GM10248 (cell line): ENCODE measurements around the gene PEX10.

Source experiments
- CTCF ChIA-PET: fragments of 300-600 bp; sonication (Branson Sonifier 250); formaldehyde crosslinking; extraction: SDS; loops from one replicate; lab custom pipeline; 2021; ENCODE audit warnings: antibody characterized with exemption; lab: Yijun Ruan, JAX
- POLR2A ChIA-PET: fragments of 350-650 bp; sonication (Branson Sonifier 250); formaldehyde crosslinking; extraction: SDS; loops from one replicate; lab custom pipeline; 2020; ENCODE audit warnings: antibody characterized with exemption; lab: Yijun Ruan, JAX
- DNase-seq: peaks from one replicate; pipeline ENCODE4 v3.0.0; 2012; ENCODE audit errors: extremely low spot score
- TF ChIP-seq, protein P1 (sequence below): IDR thresholded peaks from 2 replicates; pipeline ENCODE4 v1.5.1; 2012; ENCODE audit warnings: mild to moderate bottlenecking, low read depth; ENCODE audit errors: extremely low read depth, missing control alignments, control extremely low read depth

PEX10 gene

DNA sequence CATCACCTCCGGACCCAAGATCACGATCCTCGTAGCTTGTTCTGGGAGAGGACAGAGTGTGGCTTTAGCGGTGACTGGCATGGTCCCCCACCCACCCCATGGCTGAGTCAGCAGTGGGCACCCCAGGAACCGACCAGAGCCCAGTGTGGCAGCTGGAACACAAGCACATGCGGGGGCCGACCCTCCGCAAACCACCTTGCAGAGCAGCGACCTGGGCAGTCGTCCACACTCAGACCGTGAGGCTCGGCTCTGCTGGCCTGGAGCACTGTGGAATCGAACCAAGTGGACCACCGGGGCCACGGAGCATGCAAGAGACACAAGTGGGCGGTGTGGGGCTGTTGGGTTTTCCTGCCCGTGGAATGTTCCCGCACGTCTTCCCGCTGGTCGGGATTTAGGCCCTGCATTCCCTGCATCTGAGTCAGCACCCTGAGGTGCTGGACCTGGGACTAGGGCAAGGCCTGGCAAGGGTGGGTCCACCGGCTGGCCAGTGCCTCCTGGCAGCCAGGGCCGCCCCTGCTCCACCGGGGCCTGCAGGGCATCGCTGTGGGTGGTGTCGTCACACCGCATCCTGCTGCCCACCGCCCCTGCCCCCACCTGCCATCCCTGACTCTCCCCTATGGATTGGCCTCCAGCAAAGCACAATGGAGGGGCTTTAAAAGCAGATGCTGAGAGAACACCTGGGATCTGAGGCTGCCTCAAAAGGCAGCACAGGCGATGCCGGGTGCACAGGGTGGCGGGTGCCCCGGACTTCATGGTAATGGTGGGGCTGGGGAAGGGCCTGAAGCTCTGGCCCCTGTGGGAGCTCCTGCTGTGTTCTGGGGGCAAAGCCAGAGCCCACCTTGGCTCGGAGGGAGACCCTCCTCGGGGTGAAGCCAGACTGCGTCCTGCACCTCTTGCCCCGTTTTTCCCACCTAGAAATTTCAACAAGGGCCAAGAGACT lies 39.5 kb downstream of the PEX10 start:
- no peak for DNase-seq
- POLR2A ChIA-PET: no interaction called here
- CTCF ChIA-PET: interaction anchor here (0.8 to 1.5 kb wide), 2 partner anchors 9 to 178 kb away, joined by 4 read pairs; partner anchors contain the start of gene FAAP20
- TF ChIP-seq, protein P1, sequence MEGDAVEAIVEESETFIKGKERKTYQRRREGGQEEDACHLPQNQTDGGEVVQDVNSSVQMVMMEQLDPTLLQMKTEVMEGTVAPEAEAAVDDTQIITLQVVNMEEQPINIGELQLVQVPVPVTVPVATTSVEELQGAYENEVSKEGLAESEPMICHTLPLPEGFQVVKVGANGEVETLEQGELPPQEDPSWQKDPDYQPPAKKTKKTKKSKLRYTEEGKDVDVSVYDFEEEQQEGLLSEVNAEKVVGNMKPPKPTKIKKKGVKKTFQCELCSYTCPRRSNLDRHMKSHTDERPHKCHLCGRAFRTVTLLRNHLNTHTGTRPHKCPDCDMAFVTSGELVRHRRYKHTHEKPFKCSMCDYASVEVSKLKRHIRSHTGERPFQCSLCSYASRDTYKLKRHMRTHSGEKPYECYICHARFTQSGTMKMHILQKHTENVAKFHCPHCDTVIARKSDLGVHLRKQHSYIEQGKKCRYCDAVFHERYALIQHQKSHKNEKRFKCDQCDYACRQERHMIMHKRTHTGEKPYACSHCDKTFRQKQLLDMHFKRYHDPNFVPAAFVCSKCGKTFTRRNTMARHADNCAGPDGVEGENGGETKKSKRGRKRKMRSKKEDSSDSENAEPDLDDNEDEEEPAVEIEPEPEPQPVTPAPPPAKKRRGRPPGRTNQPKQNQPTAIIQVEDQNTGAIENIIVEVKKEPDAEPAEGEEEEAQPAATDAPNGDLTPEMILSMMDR: no peak

DNA sequence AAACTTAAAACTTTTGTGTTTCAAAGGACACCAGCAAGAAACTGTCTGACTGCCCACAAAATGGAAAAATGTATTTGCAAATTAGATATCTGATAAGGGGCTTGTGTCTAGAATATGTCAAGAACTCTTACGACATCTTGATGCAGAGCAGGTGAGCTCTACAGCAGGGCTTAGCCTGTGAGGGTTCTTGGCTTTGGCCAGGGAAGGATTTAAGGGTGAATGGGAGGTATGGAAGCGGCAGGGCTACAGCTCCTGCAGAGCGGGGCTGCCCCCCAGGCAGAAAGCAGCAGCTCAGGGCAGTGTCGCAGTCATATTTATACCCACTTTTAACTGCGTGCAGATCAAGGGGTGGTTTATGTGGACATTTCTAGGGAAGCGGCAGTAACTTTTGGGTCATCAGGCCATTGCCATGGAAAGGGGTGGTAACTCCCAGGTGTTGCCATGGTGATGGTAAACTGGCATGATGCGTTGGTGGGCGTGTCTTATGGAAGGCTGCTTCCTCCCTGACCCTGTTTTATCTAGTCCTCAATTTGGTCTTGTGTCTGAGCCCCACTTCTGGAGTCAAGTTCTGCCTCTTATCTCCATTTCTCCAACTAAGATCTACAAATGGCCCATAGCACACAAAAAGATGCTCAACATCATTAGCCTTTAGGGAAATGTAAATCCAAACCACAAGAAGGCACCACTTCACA lies 44.2 kb downstream of the PEX10 start:
- TF ChIP-seq, protein P1: no peak
- DNase-seq: no peak
- ChIA-PET CTCF (no interaction called here), POLR2A (no interaction called here)

DNA sequence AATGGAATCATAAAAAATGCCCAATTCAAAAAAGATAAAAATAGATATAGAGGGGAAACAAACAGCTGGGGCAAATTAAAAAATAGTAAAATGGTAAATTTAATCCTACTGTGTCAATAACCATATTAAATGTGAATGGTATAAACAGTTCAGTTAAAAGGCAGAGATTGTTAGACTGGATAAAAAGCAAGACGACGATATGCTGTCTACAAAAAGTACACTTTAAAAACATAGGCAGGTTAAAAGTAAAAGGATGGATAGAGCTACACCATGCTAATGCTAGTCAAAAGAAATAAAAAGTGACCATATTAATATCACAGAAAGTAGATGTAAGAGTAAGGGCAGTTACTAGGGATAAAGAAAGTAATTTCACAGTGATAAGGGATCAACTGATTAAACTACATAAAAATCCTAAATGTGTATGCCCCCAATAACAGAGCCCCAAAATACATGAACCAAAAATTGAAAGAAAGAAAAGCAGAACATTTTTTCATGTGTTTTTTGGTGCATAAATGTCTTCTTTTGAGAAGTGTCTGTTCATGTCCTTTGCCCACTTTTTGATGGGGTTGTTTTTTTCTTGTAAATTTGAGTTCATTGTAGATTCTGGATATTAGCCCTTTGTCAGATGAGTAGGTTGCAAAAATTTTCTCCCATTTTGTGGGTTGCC lies 48.4 kb downstream of the PEX10 start:
- ChIA-PET CTCF (interaction anchor here (1.0 kb wide), 1 partner anchor 175 kb away, joined by 3 read pairs; no protein-coding TSS in a partner anchor), POLR2A (no interaction called here)
- DNase-seq: no peak
- TF ChIP-seq, protein P1: no peak

DNA sequence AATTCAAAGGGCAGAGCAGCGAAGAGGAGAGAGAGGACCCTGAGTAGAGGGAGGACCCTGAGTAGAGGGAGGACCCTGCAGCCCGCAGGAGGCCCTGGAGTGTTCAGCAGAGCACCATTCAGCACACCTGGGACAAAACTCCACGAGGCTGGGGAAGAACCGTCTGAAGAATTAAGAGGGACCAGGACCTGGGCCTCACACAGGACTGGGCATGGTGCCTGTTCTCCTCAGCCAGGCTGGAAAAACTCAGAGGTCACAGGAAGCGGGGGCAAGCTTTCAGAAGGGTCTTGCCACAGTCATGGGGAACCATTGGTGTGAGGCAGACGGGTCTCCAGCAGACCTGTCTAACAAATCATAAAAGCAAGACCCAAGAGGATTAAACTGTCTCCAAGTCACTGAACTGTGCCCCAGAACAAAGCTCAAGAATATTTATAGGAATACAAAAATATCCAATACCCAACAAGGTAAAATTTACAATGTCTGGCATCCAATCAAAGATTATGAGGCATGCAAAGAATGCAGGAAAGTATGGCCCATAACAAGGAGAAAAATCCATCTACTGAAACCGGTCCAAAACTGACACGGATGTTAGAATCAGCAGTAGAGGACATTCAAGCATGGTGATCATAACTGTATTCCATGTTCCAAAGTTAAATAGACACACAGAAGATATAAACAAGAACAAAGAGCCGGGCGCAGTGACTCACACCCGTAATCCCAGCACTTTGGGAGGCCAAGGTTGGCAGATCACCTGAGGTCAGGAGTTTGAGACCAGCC lies 51.6 kb downstream of the PEX10 start:
- CTCF ChIA-PET: interaction anchor here (1.4 to 2.2 kb wide), 2 partner anchors 21 to 166 kb away, joined by 4 to 6 read pairs; no protein-coding TSS in a partner anchor
- POLR2A ChIA-PET: no interaction called here
- TF ChIP-seq, protein P1: no peak

DNA sequence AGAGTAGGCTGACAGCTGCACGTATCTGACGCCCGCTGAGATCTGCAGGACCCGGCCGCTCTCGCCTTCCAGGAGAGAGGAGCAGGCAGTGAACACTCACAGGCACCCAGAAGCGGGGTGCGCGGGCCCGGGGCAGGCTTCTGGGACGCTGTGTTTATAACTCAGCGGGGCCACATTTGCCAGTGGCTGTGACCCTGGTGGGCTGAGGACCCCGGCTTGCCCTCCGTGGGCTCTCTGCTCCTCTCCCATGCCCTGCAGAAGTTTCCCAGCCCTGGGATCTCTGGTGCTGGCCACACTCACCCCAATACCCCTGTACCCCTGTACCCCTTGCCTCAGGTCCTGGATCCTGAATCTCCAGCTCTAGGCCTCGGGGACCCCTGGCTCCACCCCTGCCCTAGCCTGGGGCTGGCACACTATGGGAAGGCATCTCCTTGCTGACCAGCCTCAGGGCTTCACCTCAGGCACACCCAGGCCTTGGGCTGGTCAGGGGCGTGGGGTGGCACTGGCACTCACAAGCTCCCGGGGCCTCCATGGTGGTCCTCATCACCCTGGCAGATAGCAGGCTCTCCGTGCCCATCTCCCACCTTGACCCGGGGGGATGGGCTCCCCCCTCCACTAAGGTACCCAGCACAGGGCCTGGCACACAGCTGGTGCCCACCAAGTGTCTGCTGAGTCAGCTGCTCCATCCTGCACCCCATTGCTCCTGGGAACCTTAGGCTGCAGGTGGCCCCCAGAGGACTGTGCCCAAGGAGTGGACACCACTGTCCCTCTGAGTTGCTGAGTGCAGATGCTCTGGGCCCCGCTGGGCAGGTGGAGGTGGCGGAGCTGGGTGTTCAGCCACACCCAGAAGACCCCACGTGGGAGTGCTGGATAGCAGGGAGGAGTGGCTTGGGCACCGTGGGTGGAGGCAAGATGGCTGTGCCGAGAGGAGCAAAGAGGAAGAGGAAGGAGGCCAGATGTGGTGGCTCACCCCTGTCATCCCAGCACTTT lies 53.4 kb downstream of the PEX10 start:
- no peak for DNase-seq
- ChIA-PET CTCF (no interaction called here), POLR2A (no interaction called here)
- TF ChIP-seq, protein P1: no peak

More for the DNA sequence above, 51.6 kb downstream of the PEX10 start:
- DNase-seq: no peak
